Measurements from ENCODE around the gene AGBL4. TPM values are rescaled to one million over a fixed set of nuclear protein-coding genes. Genes with fewer than 3 reads are reported as not detected.

Gene AGBL4
- total and polyA plus RNA-seq, 2 of the 13 experiments (the other 11 are each of a cell fraction or from before 2014, with no cell fraction given), result not detected

DNA sequence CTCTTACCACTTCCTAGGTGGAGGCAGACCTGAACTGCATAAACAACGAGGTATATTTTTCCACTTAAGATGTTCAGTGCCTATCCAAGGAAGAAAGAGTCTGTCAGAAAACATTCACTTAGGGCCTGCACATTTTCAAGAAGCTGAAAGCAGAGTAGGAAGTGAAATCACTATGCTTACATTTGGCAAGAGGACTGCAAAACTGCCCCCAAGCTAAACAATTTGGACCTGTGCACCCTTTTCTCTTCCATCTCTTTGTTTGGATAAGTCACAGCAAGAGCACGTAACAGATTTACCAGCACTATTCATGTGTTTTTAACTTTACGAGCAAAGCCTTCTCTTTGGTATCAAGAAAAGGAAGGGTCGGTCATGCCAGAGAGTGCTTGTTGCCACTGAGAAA, 1233.9 kb downstream of the AGBL4 start (continued):
- TF ChIP-seq NR2C2 (CRISPR knock-in tag; IDR thresholded peaks at IDR 0.05; ENCODE audit: borderline replicate concordance) (no peak), RAD21 (CRISPR knock-in tag; IDR thresholded peaks at IDR 0.05) (no peak), SKI (IDR thresholded peaks at IDR 0.05; ENCODE audit: partially characterized antibody) (no peak), PITX1 (CRISPR knock-in tag; IDR thresholded peaks at IDR 0.05) (no peak), ZNF274 (CRISPR knock-in tag; IDR thresholded peaks at IDR 0.05) (no peak), HNF4G (IDR thresholded peaks at IDR 0.05; ENCODE audit: borderline replicate concordance, low read depth, low read length) (no peak), HNF4G (CRISPR knock-in tag; IDR thresholded peaks at IDR 0.05; ENCODE audit: borderline replicate concordance, low read depth) (no peak), ZNF446 (CRISPR knock-in tag; IDR thresholded peaks at IDR 0.05) (no peak)

GRCh38 chr1:48785869-48786268, 1237.9 kb downstream of the AGBL4 start:
- no peaks in the 10 kb centered on the region for H3K79me2 ChIP-seq (ENCODE audit: insufficient read depth, low read length)
- H3K27ac ChIP-seq (ENCODE audit: extremely low read length, insufficient read depth, low read length), result no peak overlapping the region
- no peak for TF ChIP-seq NFIB (CRISPR knock-in tag; IDR thresholded peaks at IDR 0.05; ENCODE audit: borderline replicate concordance)
- no peak for TF ChIP-seq ZNF3 (CRISPR knock-in tag; IDR thresholded peaks at IDR 0.05)
- no peak for TF ChIP-seq ZFY (CRISPR knock-in tag; IDR thresholded peaks at IDR 0.05)
- no peak for TF ChIP-seq NFATC3 (CRISPR knock-in tag; IDR thresholded peaks at IDR 0.05)
- TF ChIP-seq ZNF451 (CRISPR knock-in tag; IDR thresholded peaks at IDR 0.05), result no peak
- TF ChIP-seq SCMH1 (CRISPR knock-in tag; IDR thresholded peaks at IDR 0.05; ENCODE audit: borderline replicate concordance), result no peak
- no peak for TF ChIP-seq NR1H2 (CRISPR knock-in tag; IDR thresholded peaks at IDR 0.05; ENCODE audit: borderline replicate concordance, low read depth)
- no peak for TF ChIP-seq EP300 (IDR thresholded peaks at IDR 0.05; ENCODE audit: low read depth in 2 of 2, low read length in 2 of 2)
- TF ChIP-seq EP300 (CRISPR knock-in tag; IDR thresholded peaks at IDR 0.05; ENCODE audit: borderline replicate concordance), result no peak
- no peak for TF ChIP-seq ZNF232 (CRISPR knock-in tag; IDR thresholded peaks at IDR 0.05; ENCODE audit: borderline replicate concordance)
- TF ChIP-seq DMAP1 (CRISPR knock-in tag; IDR thresholded peaks at IDR 0.05), result no peak
- no peak for TF ChIP-seq NFKB2 (CRISPR knock-in tag; IDR thresholded peaks at IDR 0.05; ENCODE audit: borderline replicate concordance)
- TF ChIP-seq ZNF326 (CRISPR knock-in tag; IDR thresholded peaks at IDR 0.05; ENCODE audit: borderline replicate concordance), result no peak
- TF ChIP-seq ZNF557 (CRISPR knock-in tag; IDR thresholded peaks at IDR 0.05), result no peak
- no peak for TF ChIP-seq ZNF749 (CRISPR knock-in tag; IDR thresholded peaks at IDR 0.05; ENCODE audit: borderline replicate concordance)
- TF ChIP-seq, protein P1, sequence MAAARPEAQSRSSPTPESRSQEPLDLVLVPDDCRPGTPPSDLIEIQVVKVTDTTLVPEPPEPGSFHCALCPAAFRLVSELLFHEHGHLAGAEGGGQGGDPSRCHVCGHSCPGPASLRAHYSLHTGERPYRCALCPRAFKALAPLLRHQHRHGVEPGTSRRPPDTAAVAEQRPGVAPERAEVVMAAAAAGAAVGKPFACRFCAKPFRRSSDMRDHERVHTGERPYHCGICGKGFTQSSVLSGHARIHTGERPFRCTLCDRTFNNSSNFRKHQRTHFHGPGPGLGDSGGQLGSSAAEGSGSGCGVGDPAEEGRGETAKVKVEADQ (CRISPR knock-in tag; IDR thresholded peaks at IDR 0.05; ENCODE audit: borderline replicate concordance), result no peak
- TF ChIP-seq ERF (CRISPR knock-in tag; IDR thresholded peaks at IDR 0.05), result no peak
- TF ChIP-seq ZNF264 (CRISPR knock-in tag; IDR thresholded peaks at IDR 0.05), result no peak
- no peak for TF ChIP-seq ZNF704 (CRISPR knock-in tag; IDR thresholded peaks at IDR 0.05; ENCODE audit: borderline replicate concordance)
- no peak for ATAC-seq
- no peaks in the 10 kb centered on the region for H3K4me1 ChIP-seq (ENCODE audit: insufficient read depth, low read length)
- no TSS peak for BruUV-seq (replicated peaks)
- no peak overlapping the region for H3K4me2 ChIP-seq (ENCODE audit: low read depth, low read length)
- 9% methylated on average over 1 of the region's 1 CpG for WGBS (ENCODE audit: low lambda C conversion rate)
- ChIA-PET POLR2A (no interaction called here), CTCF (ENCODE audit: low intra/inter-chr PET ratio, low total read pairs) (no interaction called here)
- no peak for DNase-seq (ENCODE audit: low spot score)
- no peaks in the 10 kb centered on the region for H3K9me3 ChIP-seq (ENCODE audit: low read length)
- H4K20me1 ChIP-seq (ENCODE audit: insufficient read depth, low read length), result no peaks in the 10 kb centered on the region
- no peaks in the 10 kb centered on the region for H3K27me3 ChIP-seq (ENCODE audit: control insufficient read depth in 1 of 2, insufficient read depth in 2 of 2, low read length in 2 of 2)
- no peak for FAIRE-seq
- H3K9ac ChIP-seq (ENCODE audit: insufficient read depth, low read depth, low read length), result no peak overlapping the region
- intact Hi-C loops (cut with micrococcal nuclease; ENCODE audit: unreplicated experiment) (no loop called here), in situ Hi-C loops (cut with HindIII; ENCODE audit: extremely low pct_ligation_motif_present, low pct_unique_long_range_greater_than_20kb) (no loop called here)
- no peak overlapping the region for H2AFZ ChIP-seq (ENCODE audit: low read length)
- H3K36me3 ChIP-seq (replicated peaks in 1 of 2; ENCODE audit: control insufficient read depth in 1 of 2, insufficient read depth in 2 of 2, low read length in 2 of 2), result no peaks in the 10 kb centered on the region
- H3K4me3 ChIP-seq (replicated peaks in 1 of 3; ENCODE audit: insufficient read depth in 1 of 3, low read depth in 2 of 3, low read length in 3 of 3), result no peak overlapping the region
